NCI-H128 (cell line): ENCODE measurements around the gene CCSER2.
"Not testable (repeated sequence)": the region's sequence is repeated elsewhere in the genome, so short reads cannot be mapped to it uniquely, and the experiment has no call there.

Source experiments
- DNase-seq: peaks from one replicate; lab custom pipeline; 2025; ENCODE audit not compliant: unreplicated experiment; lab: John Stamatoyannopoulos, UW

CCSER2 gene

GRCh38 chr10:84375881-84376280, 47.5 kb downstream of the CCSER2 start:
- no peak for DNase-seq

GRCh38 chr10:84388148-84388547, 59.8 kb downstream of the CCSER2 start:
- DNase-seq = no peak

DNA sequence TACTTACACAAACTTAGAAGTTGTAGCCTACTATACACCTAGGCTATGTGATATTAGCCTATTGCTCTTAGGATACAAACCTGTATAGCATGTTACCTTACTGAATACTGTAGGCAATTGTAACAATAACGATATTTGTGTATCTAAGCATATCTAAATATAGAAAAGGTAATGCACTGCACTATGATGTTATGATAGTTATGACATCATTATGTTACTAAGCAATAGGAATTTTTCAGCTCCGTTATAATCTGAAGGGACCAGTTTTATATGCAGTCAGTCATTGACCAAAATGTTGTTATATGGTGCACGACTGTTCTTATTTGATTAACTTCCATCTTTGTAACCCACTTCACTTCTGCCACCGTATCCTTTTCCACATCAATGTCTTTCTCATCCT, 62.0 kb downstream of the CCSER2 start:
- no peak for DNase-seq

- DNase-seq = no peak
Observed at GRCh38 chr10:84391326-84391725, 62.9 kb downstream of the CCSER2 start.

DNA sequence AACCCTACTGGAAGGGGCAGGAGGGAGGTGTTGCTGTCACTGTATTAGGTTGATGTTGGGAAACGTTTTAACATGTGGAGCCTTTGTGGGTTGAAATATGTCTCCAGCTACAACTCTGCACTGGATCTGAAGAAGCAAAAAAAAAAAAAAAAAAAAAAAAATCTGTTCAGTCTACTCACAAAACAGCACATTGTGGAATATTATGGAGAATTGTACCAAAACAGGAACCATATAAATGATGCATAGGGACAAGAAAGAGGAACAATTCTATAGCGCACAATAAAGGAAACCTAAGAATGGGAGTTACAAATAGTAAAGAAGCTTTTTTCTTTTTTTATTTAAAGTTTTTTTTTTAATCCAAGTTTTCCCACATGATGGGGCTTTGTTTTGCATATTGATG, 63.8 kb downstream of the CCSER2 start:
- no peak for DNase-seq

GRCh38 chr10:84395581-84395980, 67.2 kb downstream of the CCSER2 start:
- DNase-seq = no peak

- no peak for DNase-seq
Observed at GRCh38 chr10:84397735-84398144, 69.4 kb downstream of the CCSER2 start.

- no peak for DNase-seq
Observed at GRCh38 chr10:84398696-84399095, 70.3 kb downstream of the CCSER2 start.

GRCh38 chr10:84401854-84402611, 73.6 kb downstream of the CCSER2 start:
- DNase-seq = no peak

GRCh38 chr10:84404783-84405182, 76.4 kb downstream of the CCSER2 start:
- DNase-seq = no peak

GRCh38 chr10:84405662-84406061, 77.3 kb downstream of the CCSER2 start:
- no peak for DNase-seq

DNA sequence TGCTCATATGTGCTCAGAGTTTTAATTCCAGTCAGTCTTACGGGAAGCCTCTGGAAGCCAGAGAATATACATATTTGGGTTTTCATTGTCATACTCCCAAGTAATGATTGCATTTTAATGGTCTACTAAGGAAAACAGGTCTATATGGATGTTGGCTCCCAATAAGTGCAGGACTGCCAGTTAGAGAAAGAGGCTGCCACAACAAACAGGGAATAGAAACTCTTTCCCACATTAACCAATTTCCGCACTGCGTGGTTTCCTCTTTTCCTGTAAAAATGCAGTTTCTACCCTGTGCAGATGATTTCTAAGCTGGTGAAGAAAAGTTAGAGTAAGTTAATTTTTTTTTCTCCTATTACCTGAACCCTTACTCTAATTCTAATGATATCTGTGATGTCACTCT, 78.2 kb downstream of the CCSER2 start:
- no peak for DNase-seq

DNA sequence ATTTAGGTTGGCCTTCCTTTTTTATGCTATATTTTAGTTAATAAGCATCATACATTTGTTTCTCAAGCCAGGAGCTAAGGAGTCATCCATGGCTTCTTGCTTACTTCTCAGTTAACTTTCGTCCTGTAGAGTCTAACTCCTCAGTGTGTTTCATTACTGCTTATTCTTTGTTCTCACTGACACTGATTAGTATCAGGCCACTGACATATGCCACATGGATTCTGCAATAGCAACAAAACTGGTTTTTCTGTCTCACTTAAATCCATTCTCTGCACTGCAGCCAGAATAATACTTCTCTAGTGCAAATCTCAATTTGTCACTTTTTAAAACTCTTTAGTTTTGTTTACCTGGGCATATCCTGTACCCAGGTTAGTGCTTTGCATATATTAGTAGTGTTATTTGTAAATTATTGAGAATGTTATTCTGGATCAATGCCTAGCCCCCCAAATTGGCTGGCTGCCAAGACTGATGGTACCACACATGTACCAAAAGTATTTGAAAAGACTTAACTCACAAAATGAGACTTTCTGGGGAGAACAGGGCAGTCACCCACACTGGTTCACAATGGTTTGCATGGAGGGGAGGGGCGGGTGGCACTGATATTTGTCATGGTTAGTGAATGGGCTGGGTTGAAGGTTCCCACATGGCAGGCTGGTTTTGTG, 79.1 kb downstream of the CCSER2 start:
- DNase-seq = no peak

- DNase-seq = no peak
Observed at GRCh38 chr10:84412482-84412881, 84.1 kb downstream of the CCSER2 start.

GRCh38 chr10:84414110-84414509, 85.7 kb downstream of the CCSER2 start:
- not testable (repeated sequence) for DNase-seq

DNA sequence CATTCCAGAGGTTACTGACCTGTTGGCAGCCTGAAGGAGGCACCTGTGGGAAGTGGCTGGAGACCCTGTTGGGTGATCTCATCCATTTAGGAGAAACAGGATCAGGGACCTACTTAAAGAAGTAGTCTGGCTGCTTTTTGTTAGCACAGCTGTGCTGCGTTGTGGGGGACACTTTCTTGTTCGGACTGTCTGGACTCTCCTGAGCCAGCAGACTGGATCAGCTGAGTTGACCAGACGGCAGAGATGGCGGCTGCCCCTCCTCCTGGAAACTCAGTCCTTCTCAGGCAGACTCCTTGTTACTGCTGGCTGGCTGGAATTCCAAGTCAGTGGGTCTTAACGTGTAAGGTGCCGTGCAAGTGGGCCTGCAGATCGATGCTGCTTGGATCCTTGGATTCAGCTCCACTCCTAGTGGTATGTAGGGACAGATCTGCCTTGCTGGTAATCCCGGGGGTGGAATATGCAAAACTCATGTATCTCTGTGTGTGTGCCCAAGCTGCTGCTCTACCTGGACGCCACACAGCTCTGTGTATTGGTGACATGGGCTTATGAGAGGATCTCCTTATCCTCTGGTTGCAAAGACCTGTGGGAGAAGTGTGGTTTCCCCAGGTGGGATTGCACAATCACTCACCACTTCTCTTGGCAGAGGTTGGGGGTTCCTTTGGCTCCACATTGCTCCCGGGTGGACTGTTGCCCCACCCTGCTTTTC, 87.3 kb downstream of the CCSER2 start:
- no peak for DNase-seq

GRCh38 chr10:84416245-84416555, 87.8 kb downstream of the CCSER2 start:
- no peak for DNase-seq

DNA sequence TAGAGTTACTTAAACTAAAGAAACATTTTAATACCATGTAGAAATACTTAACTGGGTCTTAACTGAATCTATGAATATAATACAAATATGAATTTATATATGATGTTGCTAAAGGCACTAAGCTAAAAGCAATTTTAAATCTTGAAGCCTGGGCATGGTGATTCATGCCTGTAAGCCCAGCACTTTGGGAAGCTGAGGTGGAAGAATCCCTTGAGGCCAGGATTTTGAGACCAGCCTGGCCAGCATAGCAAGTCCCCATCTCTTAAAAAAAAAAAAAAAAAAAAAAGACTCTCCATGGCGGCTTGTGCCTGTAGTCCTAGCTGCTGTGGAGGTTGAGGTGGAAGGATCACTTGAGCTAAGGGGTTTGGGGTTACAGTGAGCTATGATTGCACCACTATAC, 95.3 kb downstream of the CCSER2 start:
- no peak for DNase-seq

- DNase-seq = no peak
Observed at GRCh38 chr10:84424731-84425167, 96.4 kb downstream of the CCSER2 start.

GRCh38 chr10:84427903-84428650, 99.7 kb downstream of the CCSER2 start:
- no peak for DNase-seq

- DNase-seq = no peak
Observed at GRCh38 chr10:84428711-84429110, 100.3 kb downstream of the CCSER2 start.
